ENCODE results near the gene FAM120B.

- TF ChIP-seq POLR2A (IDR thresholded peaks at IDR 0.05; ENCODE audit: low read length) (no peak), GATA1 (IDR thresholded peaks at IDR 0.05; ENCODE audit: low read depth, low read length) (no peak)
Observed at GRCh38 chr6:170294813-170295509, 11.6 kb upstream of the FAM120B start.
